Memory B cell (primary cell): ENCODE results near the gene PRKCSH.
A peak's percentile ranks its signal among the peaks of the same experiment; 100 is the strongest.
"Not testable (repeated sequence)": the region's sequence is repeated elsewhere in the genome, so short reads cannot be mapped to it uniquely, and the experiment has no call there.

Experiments used
- ATAC-seq: fragments of 150-1000 bp; cut with Tn5 transposase; 2 replicates; pipeline ENCODE4 v1.10.0; 2021; ENCODE audit warnings: low read depth, mild to moderate bottlenecking, moderate library complexity
- DNase-seq, 2 donors: peaks; one replicate each; pipeline ENCODE4 v3.0.0; 2022; ENCODE audit warnings: low spot score in 2 of 2
- H3K27ac Mint-ChIP-seq: one replicate; pipeline ENCODE4 v1.8.0; 2022; ENCODE audit warnings: mild to moderate bottlenecking, moderate library complexity, mixed read lengths
- H3K27me3 Mint-ChIP-seq: one replicate; pipeline ENCODE4 v1.8.0; 2022; ENCODE audit warnings: mixed read lengths
- H3K36me3 Mint-ChIP-seq: one replicate; pipeline ENCODE4 v1.8.0; 2022; ENCODE audit warnings: mild to moderate bottlenecking, mixed read lengths
- H3K4me1 Mint-ChIP-seq: one replicate; pipeline ENCODE4 v1.8.0; 2022; ENCODE audit warnings: mixed read lengths
- H3K4me3 Mint-ChIP-seq: one replicate; pipeline ENCODE4 v1.8.0; 2022; ENCODE audit warnings: mild to moderate bottlenecking, moderate library complexity, mixed read lengths
- H3K9me3 Mint-ChIP-seq: one replicate; pipeline ENCODE4 v1.8.0; 2022; ENCODE audit warnings: mixed read lengths

PRKCSH gene, protein sequence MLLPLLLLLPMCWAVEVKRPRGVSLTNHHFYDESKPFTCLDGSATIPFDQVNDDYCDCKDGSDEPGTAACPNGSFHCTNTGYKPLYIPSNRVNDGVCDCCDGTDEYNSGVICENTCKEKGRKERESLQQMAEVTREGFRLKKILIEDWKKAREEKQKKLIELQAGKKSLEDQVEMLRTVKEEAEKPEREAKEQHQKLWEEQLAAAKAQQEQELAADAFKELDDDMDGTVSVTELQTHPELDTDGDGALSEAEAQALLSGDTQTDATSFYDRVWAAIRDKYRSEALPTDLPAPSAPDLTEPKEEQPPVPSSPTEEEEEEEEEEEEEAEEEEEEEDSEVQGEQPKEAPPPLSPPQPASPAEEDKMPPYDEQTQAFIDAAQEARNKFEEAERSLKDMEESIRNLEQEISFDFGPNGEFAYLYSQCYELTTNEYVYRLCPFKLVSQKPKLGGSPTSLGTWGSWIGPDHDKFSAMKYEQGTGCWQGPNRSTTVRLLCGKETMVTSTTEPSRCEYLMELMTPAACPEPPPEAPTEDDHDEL

DNA sequence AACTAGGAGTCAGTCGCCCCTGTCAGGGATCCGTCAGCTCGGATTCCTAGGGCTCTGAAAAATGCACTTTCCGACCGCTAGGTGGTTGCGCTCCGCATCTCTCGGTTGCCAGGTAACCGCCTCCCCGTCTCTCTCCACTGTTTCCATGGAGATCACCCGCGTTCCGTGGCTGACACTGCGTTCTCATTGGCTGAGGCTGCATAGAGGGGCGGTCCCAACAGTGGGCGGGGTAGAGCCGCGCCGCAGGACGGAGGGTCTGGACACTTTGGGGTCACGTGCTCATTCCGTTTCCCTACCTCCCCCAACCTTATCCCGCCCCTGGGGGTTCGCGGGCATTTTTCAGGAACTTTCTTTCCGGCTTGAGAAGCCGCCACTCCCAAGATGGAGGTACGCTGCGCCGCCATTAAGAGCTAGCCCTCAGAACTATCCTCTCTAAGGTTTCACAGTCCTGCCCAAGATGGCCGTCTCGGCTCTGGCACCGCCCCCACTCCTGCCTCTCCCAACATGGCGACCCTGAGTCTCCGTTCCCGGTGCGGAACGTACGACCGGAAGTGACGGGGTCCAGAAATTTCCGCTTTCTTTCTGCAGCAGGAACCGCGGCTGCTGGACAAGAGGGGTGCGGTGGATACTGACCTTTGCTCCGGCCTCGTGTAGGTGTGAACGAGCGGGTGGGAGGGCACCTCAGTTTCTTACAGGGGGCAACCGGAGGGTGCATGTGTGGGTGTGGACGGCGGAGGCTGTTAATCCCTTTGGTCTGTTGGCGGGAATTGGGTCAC lies at the start of gene PRKCSH, which contains the start of gene ODAD3:
TSS of gene PRKCSH (plus strand) at position 579 of the 776 bp plus-strand sequence. CDS start 483 bp downstream, outside the sequence.
TSS of gene ODAD3 (minus strand) at position 65 of the 776 bp plus-strand sequence. CDS start 105 bp downstream, outside the sequence.
- peak; percentile 95 to 97 for DNase-seq
- Mint-ChIP-seq H3K27me3 (no peaks in the 10 kb centered on the region), H3K27ac (peak within 1 kb of the TSS; percentile 97), H3K4me3 (peak within 1 kb of the TSS; percentile 97), H3K36me3 (peaks cover 6% of the 10 kb centered on the region), H3K9me3 (no peaks in the 10 kb centered on the region), H3K4me1 (peaks cover 22% of the 10 kb centered on the region)
- ATAC-seq, result peak; percentile 83

DNA sequence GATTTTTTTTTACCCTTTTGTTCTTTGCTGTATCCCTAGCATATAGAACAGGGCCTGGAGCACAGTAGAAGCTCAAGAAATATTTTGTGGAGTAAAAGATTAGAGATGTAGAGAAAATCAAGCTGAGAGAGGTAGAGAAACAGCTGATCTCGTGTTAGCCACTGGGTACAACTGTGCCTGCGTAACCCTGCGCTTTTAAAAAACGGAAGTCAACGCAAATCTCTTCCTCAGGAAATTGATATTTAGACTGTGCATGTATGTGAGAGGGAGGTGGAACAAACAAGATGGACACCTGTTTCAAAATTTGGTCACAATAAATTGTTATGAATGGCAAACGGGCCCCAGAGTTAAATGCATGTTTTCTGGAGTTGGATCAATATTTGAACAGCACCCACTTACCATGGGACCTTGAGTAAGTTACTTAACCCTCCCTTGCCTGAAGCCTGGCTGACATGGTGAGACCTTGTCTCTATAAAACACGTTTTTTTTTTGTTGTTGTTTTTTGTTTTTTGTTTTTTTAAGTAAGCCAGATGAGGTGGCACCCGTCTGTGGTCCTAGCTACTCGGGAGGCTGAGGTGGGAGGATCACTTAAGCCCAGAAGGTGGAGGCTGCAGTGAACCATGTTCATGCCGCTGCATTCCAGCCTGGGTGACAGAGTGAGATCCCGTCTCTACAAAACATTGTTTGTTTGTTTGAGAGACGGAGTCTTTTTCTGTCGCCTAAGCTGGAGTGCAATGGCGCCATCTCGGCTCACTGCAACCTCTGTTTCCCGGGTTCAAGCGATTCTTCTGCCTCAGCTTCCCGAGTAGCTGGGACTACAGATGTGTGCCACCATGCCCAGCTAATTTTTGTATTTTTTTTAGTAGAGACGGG lies 48.0 kb upstream of the PRKCSH start:
- H3K4me3 Mint-ChIP-seq, result peak overlapping the region; percentile 47
- H3K27ac Mint-ChIP-seq, result peak overlapping the region; percentile 79
- ATAC-seq (peak; percentile 78), DNase-seq (peak in 1 of 2 donors; percentile 41)
- H3K27me3 Mint-ChIP-seq, result no peaks in the 10 kb centered on the region
- peaks cover 18% of the 10 kb centered on the region for H3K4me1 Mint-ChIP-seq
- H3K36me3 Mint-ChIP-seq, result no peaks in the 10 kb centered on the region
- H3K9me3 Mint-ChIP-seq, result peaks cover 4% of the 10 kb centered on the region

DNA sequence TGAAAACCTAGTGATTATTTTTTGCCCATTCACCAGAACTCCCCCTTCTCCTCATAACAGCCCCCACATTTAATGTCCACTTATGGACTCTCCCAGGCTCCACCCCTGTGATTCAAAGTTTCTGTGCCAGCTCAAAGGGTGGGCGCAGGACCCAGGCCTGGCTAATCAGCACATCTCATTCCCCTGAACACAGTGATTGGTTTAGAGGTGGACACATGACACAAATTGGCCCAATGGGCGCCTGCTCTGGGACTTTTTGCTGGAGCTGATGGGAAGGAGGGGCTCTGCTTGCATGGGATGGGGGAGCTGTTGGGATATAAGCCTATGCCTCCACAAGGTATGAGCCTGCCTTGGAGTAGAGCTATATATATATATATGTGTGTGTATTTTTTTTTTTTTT lies 45.1 kb upstream of the PRKCSH start:
- H3K4me3 Mint-ChIP-seq, result no peak overlapping the region
- H3K27me3 Mint-ChIP-seq, result peaks cover 3% of the 10 kb centered on the region
- no peak for DNase-seq
- peaks cover 17% of the 10 kb centered on the region for H3K4me1 Mint-ChIP-seq
- no peak for ATAC-seq
- no peaks in the 10 kb centered on the region for H3K36me3 Mint-ChIP-seq
- peaks cover 4% of the 10 kb centered on the region for H3K9me3 Mint-ChIP-seq
- no peak overlapping the region for H3K27ac Mint-ChIP-seq

DNA sequence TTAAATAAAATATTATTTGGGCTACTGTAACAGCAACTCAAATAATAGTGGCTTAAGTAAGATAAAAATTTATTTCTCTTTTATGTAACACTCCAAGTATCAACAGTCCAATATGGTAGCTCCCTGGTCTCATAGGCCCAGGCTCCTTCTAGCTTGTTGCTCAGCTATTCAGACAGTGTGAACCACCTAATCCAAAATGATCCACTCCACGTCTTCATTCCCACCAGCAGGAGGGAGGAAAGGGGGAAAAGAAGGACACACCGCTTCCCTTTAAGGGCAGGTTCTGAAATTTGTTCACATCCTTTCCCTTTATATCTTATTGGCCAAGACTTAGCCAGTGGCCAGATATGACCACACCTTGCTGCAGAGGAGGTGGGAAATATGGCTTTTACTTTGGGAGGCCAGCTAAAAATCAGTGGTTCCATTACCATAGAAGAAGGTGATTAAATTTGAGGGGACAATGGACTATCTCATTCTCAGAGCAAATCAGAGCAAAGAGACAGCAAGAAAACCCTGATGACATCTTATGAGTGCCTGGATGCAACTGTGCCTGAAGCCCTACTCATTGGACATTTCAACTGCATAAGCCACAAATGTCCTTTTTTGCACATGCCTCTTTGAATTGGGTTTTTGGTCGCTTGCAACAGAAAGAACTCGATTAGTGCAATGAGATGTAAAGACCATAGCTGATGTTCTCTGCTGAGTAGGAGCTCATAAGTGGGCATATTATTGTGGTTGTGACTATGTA lies 44.3 kb upstream of the PRKCSH start:
- no peak for DNase-seq
- no peak for ATAC-seq
- Mint-ChIP-seq H3K27me3 (peaks cover 4% of the 10 kb centered on the region), H3K4me1 (peaks cover 18% of the 10 kb centered on the region), H3K27ac (no peak overlapping the region), H3K4me3 (no peak overlapping the region), H3K36me3 (no peaks in the 10 kb centered on the region), H3K9me3 (peaks cover 4% of the 10 kb centered on the region)

DNA sequence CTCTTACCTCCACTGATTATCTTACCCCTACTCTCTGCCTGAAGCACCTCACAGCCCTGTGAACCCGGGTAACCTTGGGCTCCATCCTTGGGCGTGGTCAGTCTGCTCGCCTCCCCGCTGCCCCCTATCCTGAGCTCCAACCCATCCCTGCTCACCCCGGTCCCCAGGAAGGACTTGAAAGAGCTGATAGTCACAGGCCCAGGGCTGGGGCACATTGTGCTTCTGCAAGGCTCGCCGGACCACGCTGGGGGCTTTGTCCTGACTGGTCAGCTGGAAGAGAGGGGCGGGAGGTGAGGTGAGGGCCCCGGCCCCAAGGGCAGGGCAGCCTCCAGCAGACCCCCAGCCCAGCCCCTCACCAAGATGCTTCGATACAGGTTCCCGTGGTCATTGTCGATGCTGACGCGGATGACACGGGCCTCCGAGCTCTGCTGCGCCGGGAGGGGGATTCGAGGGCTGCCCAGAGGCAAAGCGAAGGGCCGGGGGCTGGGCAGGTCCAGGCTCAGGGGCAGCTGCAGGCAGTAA lies 38.3 kb upstream of the PRKCSH start:
- ATAC-seq (no peak), DNase-seq (no peak)
- peaks cover 17% of the 10 kb centered on the region for H3K27me3 Mint-ChIP-seq
- H3K9me3 Mint-ChIP-seq, result no peaks in the 10 kb centered on the region
- no peaks in the 10 kb centered on the region for H3K36me3 Mint-ChIP-seq
- no peak overlapping the region for H3K27ac Mint-ChIP-seq
- no peak overlapping the region for H3K4me3 Mint-ChIP-seq
- peaks cover 15% of the 10 kb centered on the region for H3K4me1 Mint-ChIP-seq

DNA sequence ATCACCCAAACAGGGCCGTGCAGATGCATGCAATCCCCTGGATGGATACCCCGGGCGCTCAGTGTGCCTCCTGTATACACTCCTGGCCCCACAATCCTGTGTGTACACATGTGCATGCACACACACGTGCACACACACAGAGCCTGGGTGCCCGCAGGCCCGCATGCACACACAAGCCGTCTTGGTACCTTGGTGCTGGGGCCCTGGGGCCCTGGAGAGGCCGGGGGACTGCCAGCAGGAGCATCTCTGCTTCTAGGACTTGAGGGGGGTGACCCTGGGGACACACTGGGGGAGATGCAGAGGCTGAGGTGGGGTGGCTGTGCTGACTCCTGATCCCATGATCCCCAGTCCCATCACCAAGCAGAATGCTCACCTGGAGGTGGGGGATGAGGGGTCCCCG lies 35.8 kb upstream of the PRKCSH start:
- peaks cover 8% of the 10 kb centered on the region for H3K4me1 Mint-ChIP-seq
- H3K4me3 Mint-ChIP-seq, result no peak overlapping the region
- H3K36me3 Mint-ChIP-seq, result no peaks in the 10 kb centered on the region
- no peaks in the 10 kb centered on the region for H3K9me3 Mint-ChIP-seq
- H3K27ac Mint-ChIP-seq, result no peak overlapping the region
- ATAC-seq (no peak), DNase-seq (no peak)
- peaks cover 17% of the 10 kb centered on the region for H3K27me3 Mint-ChIP-seq

DNA sequence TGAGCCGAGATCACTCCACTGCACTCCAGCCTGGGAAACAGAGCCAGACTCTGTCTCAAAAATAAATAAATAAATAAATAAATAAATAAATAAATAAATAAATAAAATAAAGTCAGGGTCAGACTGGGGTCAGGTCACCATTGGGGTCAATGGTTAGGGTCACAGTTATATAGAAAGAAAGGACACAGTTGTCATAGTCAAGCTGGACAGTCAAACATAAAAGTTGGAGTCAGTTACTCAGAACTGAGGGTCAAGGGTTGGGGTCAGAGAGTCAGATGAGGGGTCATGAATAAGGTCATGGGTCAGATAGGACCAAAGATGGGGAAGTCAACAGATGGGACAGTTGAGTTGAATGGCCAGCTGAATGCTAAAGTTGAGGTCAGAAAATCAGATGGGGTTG lies 34.6 kb upstream of the PRKCSH start:
- Mint-ChIP-seq H3K4me3 (no peak overlapping the region), H3K36me3 (no peaks in the 10 kb centered on the region), H3K4me1 (peaks cover 3% of the 10 kb centered on the region), H3K9me3 (no peaks in the 10 kb centered on the region), H3K27me3 (peaks cover 13% of the 10 kb centered on the region), H3K27ac (no peak overlapping the region)
- ATAC-seq (no peak), DNase-seq (no peak)

DNA sequence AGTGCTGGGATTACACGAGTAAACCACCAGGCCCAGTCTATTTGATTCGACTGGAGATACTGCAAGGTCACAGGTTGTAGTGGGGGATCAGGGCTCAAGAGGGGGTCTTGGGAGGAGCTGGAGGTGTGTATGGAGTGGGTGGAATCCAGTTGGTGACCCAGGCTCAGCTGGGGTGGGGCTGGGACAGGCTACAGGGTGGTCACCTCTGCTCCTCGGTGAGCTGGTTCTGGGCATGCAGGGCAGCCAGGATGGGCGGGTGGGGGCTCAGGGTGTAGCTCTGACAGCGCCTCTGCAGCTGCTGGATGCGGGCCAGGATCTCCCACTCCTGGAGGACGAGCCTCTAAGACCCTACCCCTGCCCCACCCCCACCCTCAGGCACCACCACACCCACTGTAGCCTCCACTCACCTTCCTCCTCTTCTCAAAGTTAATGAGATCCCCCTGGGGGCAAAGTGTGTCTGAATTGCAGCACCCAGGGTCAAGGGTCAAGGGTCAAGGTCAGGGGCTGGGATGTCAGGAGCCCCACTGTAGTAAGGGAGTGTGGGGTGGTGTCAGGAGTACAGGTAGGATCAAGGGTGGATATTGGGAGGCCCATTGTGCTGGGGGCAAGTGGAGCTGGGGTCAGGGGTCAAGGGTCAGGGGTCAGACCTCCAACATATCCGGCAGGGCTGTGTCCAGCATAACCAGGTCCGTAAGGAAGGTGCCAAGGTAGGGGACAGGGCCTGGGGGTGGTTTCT lies 33.5 kb upstream of the PRKCSH start:
- H3K9me3 Mint-ChIP-seq, result no peaks in the 10 kb centered on the region
- H3K4me3 Mint-ChIP-seq, result no peak overlapping the region
- no peaks in the 10 kb centered on the region for H3K36me3 Mint-ChIP-seq
- H3K27ac Mint-ChIP-seq, result no peak overlapping the region
- DNase-seq (no peak), ATAC-seq (no peak)
- H3K27me3 Mint-ChIP-seq, result peaks cover 11% of the 10 kb centered on the region
- H3K4me1 Mint-ChIP-seq, result peaks cover 6% of the 10 kb centered on the region

DNA sequence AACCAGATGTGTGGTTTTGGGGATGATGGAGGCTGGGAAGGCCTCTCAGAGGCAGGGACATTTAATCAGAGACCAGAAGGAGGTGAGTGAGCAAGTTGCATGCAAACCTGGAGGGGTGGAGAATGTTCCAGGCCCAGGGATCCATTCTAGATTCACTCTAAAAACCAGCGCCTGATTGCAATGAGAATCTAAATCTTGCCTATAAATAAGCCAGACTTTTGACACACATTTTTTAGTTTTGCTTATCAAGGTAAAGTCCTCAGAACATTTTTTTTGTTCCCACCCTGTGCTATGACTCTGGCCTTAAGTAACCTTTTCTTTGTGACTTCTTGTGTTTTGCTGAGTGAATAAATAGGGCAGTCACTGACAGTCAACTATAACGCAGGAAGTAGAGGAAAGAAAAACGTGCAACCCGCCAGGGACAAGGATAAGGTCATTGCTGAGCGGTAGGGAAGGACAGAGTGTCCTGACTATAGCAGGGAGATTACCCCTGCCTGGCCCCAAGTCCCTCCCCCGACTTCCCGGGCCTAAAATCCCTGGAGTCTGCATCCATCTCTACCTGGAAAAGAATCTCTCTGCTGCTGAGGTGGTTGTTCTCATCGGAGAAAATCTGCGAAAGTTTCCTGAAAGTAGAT lies 30.7 kb upstream of the PRKCSH start:
- no peak for DNase-seq
- no peak overlapping the region for H3K27ac Mint-ChIP-seq

DNA sequence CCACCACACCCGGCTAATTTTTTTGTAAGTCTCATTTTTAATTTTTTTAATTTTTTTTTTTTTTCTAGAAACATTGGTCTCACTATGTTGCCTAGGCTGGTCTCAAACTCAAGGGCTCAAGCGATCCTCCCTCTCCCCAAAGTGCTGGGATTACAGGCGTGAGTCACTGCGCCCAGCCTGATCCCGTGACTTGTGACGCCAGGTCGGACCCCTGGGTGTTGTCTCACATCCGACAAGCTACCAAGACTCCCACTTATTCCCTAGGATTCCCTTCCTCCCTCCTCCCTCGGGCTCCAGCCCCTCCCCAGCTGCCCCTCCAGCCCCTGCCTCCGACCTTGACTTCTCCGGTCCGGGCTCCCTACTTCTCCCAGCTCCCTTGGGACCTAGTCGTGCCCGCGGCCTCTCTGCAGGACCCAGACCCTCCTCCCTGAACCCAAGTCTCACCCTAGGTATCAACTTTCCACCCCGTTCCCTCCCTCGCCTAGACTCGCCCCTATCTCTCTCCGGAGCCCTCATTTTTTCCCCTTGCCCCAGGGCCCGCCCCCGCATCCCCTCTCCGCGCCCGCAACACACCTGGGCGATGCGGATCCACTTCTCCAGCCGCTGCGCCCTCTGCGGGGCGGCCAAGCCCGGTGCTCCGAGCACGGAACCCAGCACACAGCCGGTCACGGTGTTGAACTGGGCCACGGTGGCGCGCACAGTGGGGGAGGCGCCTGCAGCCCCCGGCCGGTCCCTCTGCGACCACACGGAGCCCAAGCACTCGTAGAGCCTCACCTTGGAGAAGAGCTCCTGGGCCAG lies 29.4 kb upstream of the PRKCSH start:
- ATAC-seq (peak; percentile 98), DNase-seq (peak in 1 of 2 donors; percentile 48)
- H3K27ac Mint-ChIP-seq, result peak overlapping the region; percentile 20
- peaks cover 3% of the 10 kb centered on the region for H3K4me1 Mint-ChIP-seq
- peak overlapping the region; percentile 5 for H3K4me3 Mint-ChIP-seq
- H3K27me3 Mint-ChIP-seq, result peaks cover 3% of the 10 kb centered on the region
- H3K36me3 Mint-ChIP-seq, result no peaks in the 10 kb centered on the region
- no peaks in the 10 kb centered on the region for H3K9me3 Mint-ChIP-seq

More for the DNA sequence above, 30.7 kb upstream of the PRKCSH start:
- Mint-ChIP-seq H3K4me1 (peaks cover 6% of the 10 kb centered on the region), H3K36me3 (no peaks in the 10 kb centered on the region), H3K4me3 (no peak overlapping the region), H3K27me3 (peaks cover 11% of the 10 kb centered on the region), H3K9me3 (no peaks in the 10 kb centered on the region)
- no peak for ATAC-seq

DNA sequence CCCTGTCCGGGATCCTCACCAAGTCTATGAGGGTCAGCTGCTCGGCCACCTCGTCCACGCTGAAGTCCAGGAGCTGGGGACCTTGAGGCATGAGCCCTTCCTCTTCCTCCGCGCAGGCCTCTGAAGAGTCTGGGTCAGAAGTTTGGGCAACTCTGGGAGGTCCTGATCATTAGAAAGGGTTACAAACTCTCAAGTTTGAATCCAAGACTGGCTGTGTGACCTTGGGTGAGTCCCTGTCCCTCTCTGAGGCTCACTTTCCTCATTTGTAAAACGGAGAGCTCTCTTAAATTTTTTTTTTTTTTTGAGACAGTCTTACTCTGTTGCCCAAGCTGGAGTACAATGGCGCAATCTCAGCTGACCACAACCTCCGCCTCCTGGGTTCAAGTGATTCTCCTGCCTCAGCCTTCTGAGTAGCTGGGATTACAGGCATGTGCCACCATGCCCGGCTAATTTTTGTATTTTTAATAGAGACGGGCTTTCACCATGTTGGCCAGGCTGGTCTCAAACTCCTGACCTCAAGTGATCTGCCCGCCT lies 28.7 kb upstream of the PRKCSH start:
- not testable (repeated sequence) for H3K27ac Mint-ChIP-seq, H3K4me1 Mint-ChIP-seq, H3K36me3 Mint-ChIP-seq, H3K9me3 Mint-ChIP-seq, ATAC-seq, DNase-seq, H3K4me3 Mint-ChIP-seq, H3K27me3 Mint-ChIP-seq
